Tibial artery (tissue), 4 donors: ENCODE measurements around the gene BRIX1.

Source experiments
- DNase-seq, 2 donors: peaks; one replicate each; pipeline ENCODE4 v3.0.0-alpha.2; 2019
- H3K27ac ChIP-seq, 2 donors: fragments of 200-600 bp; sonication (generic) in 1 of 2; 1 replicate in 1 of 2; 2 replicates in 1 of 2; pipeline ENCODE4 v1.5.1; 2018 to 2019; ENCODE audit warnings: mild to moderate bottlenecking in 1 of 2
- H3K27me3 ChIP-seq, 2 donors: fragments of 200-600 bp; sonication (generic) in 1 of 2; one replicate each; pipeline versions ENCODE4 v1.5.1 to v1.6.0; 2016 to 2019
- H3K36me3 ChIP-seq, 3 donors: fragments of 200-600 bp; sonication (generic) in 2 of 3; one replicate each; pipeline ENCODE4 v1.5.1; 2016 to 2019; ENCODE audit warnings: mild to moderate bottlenecking in 2 of 3
- H3K4me1 ChIP-seq, 4 donors: fragments of 200-600 bp; sonication (generic) in 2 of 4; 1 replicate in 3 of 4; 2 replicates in 1 of 4; pipeline ENCODE4 v1.5.1; 2016 to 2019
- H3K4me3 ChIP-seq, 2 donors: fragments of 200-600 bp; sonication (generic) in 1 of 2; 1 replicate in 1 of 2; 2 replicates in 1 of 2; pipeline ENCODE4 v1.5.1; 2018 to 2019; ENCODE audit warnings: mild to moderate bottlenecking in 2 of 2
- H3K9me3 ChIP-seq, 3 donors: fragments of 200-600 bp; sonication (generic) in 1 of 3; one replicate each; pipeline ENCODE4 v1.5.1; 2016 to 2019
- intact Hi-C: fragments of 100-400 bp; cut with DNase I; formaldehyde crosslinking; loops from one replicate; pipeline ENCODE4 v1.15.0; 2023; ENCODE audit warnings: low total_unique reads
- TF ChIP-seq, protein P1 (sequence below), 2 experiments: fragments of 200-600 bp in 1 of 2; fragments of 450-650 bp in 1 of 2; IDR thresholded peaks; one replicate each; pipeline ENCODE4 v1.5.1; 2017 to 2019; ENCODE audit warnings: antibody characterized with exemption in 2 of 2, mild to moderate bottlenecking in 1 of 2, moderate library complexity in 1 of 2

The BRIX1 gene

DNA sequence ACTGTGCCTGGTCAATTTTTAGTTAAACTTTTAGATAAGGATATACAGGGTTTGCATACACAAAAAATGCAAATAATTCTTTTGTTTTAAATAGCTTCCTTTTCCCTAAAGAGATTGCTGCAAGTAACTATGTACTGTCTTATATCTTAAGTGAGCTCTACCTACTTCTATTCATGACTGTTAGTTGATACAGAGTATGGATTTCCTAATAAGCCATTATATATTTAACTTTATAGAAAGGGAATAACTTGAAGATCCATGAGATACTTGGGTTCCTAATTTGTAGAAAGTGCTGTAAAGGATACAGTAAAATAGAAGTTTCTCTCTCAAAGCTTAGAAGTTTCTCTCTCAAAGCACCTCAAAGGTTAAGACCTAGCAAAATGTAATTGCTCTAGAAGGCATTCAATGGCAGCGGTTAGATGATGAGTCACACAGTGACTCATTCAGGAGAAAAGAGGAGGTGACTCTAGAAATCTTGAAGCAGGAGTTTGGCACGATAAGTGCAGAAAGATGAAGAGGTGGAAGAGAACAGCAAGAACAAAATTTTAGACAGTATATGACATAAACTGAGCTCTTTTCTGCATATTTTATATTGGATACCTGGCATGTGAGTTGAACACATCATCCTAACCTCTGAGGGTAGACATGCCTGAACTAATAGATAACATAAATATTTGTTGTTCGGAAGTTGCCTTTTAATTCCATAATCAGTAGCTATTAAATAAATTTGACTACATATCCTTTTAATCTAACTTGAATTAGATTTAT is 8.4 kb downstream of the BRIX1 start:
- Histone ChIP-seq H3K4me1 (peaks cover 0 to 12% (median 2%) of the 10 kb centered on the region in 4 donors), H3K27me3 (no peaks in the 10 kb centered on the region), H3K4me3 (no peak overlapping the region), H3K9me3 (no peaks in the 10 kb centered on the region), H3K36me3 (peaks cover 42 to 66% (median 56%) of the 10 kb centered on the region in 3 donors), H3K27ac (no peak overlapping the region)
- intact Hi-C loops: no loop called here
- TF ChIP-seq, protein P1, sequence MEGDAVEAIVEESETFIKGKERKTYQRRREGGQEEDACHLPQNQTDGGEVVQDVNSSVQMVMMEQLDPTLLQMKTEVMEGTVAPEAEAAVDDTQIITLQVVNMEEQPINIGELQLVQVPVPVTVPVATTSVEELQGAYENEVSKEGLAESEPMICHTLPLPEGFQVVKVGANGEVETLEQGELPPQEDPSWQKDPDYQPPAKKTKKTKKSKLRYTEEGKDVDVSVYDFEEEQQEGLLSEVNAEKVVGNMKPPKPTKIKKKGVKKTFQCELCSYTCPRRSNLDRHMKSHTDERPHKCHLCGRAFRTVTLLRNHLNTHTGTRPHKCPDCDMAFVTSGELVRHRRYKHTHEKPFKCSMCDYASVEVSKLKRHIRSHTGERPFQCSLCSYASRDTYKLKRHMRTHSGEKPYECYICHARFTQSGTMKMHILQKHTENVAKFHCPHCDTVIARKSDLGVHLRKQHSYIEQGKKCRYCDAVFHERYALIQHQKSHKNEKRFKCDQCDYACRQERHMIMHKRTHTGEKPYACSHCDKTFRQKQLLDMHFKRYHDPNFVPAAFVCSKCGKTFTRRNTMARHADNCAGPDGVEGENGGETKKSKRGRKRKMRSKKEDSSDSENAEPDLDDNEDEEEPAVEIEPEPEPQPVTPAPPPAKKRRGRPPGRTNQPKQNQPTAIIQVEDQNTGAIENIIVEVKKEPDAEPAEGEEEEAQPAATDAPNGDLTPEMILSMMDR (IDR thresholded peaks at IDR 0.05): no peak
- DNase-seq: no peak

DNA sequence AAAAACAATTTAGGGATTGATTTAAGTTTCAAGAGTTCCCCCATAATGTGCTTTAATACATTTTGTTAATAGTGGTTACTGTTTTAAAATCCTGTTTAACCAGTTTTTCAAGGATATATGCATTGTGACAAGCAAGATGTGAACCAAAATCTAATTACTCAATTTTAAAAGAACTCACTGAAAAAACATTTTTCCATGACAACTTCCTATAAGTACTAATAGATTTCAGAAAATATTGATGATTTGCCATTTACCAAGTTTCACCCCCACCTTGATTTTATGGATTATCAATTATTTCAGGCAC is 8.9 kb downstream of the BRIX1 start:
- no peak for DNase-seq
- no peaks in the 10 kb centered on the region for H3K9me3 ChIP-seq
- H3K27me3 ChIP-seq: no peaks in the 10 kb centered on the region
- H3K4me3 ChIP-seq: no peak overlapping the region
- H3K27ac ChIP-seq: no peak overlapping the region
- intact Hi-C loops: no loop called here
- TF ChIP-seq, protein P1 (IDR thresholded peaks at IDR 0.05): no peak
- peaks cover 42 to 62% (median 56%) of the 10 kb centered on the region in 3 donors for H3K36me3 ChIP-seq
- H3K4me1 ChIP-seq: peaks cover 0 to 13% (median 3%) of the 10 kb centered on the region in 4 donors

DNA sequence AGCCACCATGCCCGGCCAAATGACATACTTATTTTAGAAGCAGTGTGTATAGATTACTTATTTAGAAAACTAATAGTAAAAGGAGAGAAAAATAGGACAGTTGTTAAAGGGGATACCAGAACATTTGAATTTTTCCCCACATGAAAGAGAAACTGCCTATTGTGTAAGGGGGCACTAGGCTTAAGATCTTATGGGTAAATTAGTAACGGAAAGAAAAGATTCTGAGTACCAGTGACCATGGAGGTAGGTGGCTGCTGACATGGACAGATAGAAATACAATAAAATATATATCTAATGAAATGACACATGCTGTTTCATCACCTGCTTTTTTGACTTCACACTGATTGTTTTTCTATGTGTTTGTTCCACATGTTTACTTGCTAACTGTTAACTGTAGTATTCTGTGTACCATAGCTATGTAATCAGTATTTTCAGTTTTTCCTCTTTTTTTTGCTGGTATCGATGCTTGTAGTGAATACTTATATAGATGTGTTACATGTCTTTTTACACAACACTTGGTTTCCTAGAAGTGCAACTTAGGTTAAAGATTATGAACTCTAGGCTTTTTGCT is 10.9 kb downstream of the BRIX1 start:
- intact Hi-C loops: no loop called here
- Histone ChIP-seq H3K9me3 (no peaks in the 10 kb centered on the region), H3K27me3 (no peaks in the 10 kb centered on the region), H3K4me1 (peaks cover 0 to 24% (median 11%) of the 10 kb centered on the region in 4 donors), H3K27ac (no peak overlapping the region), H3K36me3 (peaks cover 26 to 51% (median 40%) of the 10 kb centered on the region in 3 donors), H3K4me3 (no peak overlapping the region)
- no peak for DNase-seq
- TF ChIP-seq, protein P1 (IDR thresholded peaks at IDR 0.05): no peak

DNA sequence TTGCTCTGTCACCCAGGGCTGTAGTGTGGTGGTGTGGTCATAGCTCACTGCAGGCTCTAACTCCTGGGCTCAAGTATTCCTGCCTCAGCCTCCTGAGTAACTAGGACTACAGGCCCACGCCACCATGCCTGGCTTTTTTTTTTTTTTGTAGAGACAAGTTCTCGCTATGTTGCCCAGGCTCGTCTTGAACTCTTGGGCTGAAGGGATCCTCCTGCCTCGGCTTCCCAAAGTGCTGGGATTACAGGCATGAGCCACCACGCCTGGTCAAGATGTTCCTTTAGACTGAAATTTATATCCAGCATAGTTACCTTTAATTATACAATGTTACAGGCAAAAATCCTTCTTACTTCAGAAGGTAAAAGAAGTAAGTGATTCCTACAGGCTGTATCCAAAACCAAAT is 12.3 kb downstream of the BRIX1 start:
- H3K9me3 ChIP-seq: no peaks in the 10 kb centered on the region
- no peak overlapping the region for H3K27ac ChIP-seq
- intact Hi-C loops: no loop called here
- H3K27me3 ChIP-seq: no peaks in the 10 kb centered on the region
- peaks cover 0 to 33% (median 14%) of the 10 kb centered on the region in 4 donors for H3K4me1 ChIP-seq
- peaks cover 17 to 37% (median 26%) of the 10 kb centered on the region in 3 donors for H3K36me3 ChIP-seq
- DNase-seq: no peak
- TF ChIP-seq, protein P1 (IDR thresholded peaks at IDR 0.05): no peak
- no peak overlapping the region for H3K4me3 ChIP-seq

DNA sequence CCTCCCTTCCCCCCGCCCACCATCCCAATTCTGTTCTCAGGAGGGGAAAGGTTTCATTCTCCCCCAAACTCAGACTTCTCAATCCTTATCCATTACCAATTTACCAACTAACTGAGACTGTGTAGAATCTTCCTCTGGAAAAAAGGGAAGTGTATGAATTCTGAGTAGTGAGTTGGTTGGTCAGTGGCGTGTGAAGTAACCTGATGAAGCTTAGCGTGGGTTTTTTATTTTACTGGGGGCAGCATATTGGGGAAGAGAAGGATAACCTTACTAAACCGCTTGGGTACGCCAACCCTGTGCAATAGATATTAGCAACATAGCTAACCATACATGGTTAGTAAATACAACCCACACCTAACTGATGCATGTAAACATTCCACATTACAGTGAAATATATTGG is 12.8 kb downstream of the BRIX1 start:
- Histone ChIP-seq H3K27me3 (no peaks in the 10 kb centered on the region), H3K27ac (peak overlapping the region in 1 of 2 donors; percentile 69), H3K4me1 (peaks cover 0 to 33% (median 14%) of the 10 kb centered on the region in 4 donors), H3K9me3 (no peaks in the 10 kb centered on the region), H3K36me3 (peaks cover 14 to 32% (median 21%) of the 10 kb centered on the region in 3 donors), H3K4me3 (no peak overlapping the region)
- TF ChIP-seq, protein P1 (IDR thresholded peaks at IDR 0.05): no peak
- intact Hi-C loops: no loop called here
- no peak for DNase-seq
